GM19193 (cell line): ENCODE data around the gene CADM2.

Experiments
- POLR2A ChIP-seq: IDR thresholded peaks from 4 replicates; pipeline ENCODE4 v1.6.1; 2011; ENCODE audit not compliant: insufficient read depth, insufficient read length; ENCODE audit errors: extremely low read depth

The CADM2 gene

DNA sequence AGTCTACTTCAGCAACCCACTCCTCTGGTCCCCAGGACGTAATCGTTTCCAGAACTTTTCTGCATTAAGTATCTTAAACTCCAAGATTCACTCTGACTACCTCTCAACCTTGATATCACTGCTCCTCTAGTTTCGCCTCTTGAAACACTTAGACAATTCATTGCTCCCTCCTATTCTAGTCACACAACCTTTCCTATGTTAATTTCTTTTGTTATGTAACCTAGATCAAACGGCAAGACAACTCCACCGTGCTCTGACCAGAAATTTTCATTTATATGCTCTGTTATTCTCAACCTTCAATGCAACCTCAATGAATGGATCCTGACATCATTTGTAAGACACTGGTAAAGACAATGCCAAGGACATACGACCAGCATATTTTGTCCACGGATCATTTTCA, 71.3 kb downstream of the CADM2 start:
- TF ChIP-seq POLR2A = no peak

DNA sequence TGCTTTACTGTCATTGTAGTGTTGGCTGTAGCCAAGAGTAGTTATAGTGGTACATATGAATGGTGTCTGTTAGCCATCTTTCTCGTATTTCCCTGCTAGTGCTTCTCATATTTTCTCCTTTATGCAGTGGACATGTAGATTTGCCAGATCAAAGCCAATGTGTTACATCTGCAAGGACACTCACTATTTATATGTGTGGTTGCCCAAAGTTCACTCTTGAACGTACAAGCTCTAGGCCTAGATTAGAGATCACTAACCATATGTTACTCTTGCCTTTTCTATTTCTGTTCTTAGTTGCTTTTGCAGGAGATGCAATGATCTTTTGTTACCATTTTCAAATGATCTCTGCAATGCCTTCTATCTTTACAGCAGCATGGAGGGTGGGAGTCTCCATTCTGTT, 78.4 kb downstream of the CADM2 start:
- TF ChIP-seq POLR2A = no peak

DNA sequence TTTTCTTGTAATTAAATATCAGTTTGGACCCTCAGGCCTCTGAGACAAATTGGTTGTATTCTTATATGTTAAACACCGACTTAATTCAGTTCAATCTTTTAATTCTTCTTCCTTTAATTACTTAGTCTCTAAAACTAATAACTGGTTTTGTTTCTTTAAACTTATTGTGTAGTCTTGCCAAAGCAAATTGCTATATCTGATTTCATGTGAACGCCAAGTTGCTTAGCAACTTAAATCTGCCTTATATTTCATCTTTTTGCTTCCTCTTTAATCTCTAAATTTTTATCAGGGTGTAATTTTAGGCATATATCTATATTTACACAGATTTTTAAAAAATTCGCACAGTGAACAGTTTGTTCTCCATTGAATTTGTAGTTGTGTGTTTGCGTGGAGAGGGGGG, 82.2 kb downstream of the CADM2 start:
- TF ChIP-seq POLR2A = no peak

DNA sequence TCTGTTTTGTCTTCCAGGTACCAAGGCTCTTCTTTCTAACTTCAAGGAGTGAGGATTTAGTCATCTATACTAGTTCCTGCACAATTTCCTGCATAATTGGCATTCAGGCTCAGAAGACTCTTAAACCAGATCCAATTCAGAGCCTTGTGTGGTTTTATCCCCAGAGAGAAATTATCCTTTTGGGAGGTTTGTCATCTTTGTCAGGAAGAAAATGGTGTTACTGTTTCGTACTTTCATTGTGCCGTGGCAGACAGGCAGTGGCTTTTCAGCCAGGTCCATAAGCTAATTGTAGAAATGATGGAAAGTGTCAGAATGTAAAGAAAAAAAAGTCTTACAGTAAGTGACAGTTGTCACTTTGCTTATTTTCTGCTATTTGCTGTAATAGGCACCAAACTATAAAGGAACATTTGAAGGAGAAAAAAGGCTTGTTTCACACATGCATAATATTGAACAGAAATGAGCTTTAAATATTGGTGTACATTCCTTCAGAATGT, 82.8 kb downstream of the CADM2 start:
- no peak for TF ChIP-seq POLR2A

DNA sequence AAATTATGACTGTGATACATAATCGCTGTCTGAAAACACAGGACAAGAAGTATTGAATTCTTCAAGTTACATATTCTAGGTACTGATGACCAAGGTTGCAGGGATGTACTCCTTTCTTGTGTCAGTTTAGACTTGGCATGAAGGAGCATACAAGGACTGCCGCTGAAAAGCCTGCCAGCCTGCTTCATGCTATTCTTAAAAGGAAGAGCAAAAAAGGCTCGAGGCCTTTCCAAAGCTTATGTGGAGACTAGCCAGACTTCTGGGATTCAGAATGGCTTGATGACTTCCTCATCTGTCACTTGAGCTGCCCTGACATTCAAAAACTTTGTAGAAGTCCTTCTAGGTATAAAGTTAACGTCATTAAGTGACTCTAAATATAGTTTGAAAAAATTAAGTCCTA, 92.0 kb downstream of the CADM2 start:
- TF ChIP-seq POLR2A = no peak

DNA sequence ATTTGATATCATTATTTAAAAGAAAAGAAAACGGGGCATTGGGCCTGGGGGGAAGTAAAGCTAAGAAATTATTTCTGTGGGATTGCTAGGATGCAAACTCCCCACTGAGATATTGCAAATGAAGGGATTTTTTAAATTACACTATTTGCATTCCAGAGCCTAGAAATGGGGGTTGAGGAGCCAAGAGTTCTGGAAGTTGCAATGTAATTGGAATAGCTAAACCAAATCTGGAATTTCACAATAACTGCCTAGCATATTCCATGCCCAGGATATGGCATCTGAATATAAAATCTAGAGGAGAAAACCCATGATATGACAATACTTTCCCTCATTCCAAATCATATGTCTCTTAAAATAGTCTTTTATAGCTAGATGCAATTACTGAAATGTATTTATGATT, 93.0 kb downstream of the CADM2 start:
- TF ChIP-seq POLR2A = no peak

DNA sequence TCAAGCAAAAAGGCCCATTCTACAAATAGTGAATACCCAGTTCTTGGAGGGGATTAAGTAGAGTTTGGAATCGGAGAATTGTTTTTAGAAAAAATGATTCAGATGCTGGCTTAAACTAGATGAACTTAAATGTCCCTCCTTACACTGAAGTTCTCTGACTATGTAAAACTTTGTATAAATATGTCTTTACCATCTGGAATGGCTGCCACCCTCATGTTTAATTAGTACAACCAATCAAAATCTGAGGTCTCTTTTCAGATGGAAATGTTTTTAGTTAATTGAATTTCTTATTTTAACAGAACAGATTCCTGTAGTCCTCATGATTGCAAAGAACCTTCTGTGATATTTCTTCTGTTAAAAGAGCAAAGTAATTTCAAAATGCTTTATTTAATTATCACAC, 94.8 kb downstream of the CADM2 start:
- TF ChIP-seq POLR2A = no peak

DNA sequence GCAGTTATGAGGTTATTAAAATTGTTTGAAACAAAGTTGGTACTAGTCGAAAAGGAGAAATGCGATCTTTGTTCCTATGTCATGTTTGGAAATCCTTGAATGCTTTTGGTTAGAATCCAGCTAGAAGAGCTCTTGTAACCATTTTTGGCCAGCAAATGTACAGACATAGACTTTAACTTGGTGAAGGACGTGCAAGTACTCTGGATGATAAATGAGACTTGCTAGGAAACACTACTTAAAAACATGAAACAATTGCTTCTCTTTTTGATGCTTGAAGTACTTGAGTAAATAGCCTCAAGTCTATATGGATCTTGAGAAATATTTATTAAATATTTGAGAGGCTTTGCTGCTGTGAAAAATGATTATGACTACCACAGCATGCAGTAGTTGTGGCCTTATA, 95.8 kb downstream of the CADM2 start:
- TF ChIP-seq POLR2A = no peak

DNA sequence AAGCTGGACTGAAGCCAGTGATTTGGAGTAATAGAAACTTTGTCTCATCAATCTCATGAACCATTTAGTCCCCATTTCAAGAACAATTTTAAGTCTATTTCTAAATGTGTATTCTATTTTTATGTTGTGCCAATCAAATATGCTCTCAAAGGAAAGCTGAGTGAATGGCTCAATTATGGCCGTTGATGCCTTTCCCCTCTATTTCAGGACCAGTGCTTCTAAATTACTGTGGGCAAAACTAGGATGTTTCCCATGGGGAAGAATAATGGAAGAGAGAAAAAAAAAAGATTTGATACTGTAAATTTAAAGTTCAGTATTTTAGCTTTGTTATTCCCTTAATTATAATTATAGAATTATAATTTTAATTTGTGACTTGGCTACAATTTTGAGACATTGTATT, 110.1 kb downstream of the CADM2 start:
- TF ChIP-seq POLR2A = no peak

DNA sequence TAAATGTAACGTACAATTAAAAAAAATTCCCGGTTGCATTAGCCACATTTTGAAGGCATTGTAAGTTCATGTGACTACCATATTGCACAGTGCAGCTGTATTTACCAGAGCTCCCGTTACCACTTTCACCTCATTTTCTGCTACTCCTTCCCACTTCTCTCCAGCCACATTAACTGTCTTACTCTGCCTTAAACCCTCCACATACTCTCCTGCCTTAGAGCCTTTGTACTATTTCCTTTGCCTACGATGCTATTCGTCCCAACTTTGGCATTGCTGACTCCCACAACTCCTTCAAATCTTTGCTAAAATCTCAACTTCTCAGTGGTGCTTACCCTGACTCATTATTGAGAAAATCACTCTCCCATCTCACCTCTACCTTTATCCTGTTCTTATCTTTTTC, 115.2 kb downstream of the CADM2 start:
- no peak for TF ChIP-seq POLR2A

DNA sequence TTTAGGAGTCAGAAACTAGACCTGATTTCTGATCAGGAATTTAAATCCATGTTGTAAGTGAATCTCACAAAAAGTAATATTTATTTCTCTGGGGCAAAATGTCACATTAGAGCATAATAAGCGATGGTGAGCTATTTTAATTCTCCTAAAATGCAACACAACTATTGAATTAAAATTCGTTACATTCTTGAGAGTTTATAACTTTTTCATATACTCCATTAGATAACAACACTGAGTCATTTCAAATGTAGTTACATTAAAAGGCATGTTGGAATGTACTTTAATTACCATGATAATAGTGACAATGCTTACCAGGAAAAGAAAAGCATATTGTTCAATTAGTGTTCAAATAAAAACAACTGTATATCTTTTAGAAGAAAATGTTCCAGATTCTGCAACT, 116.9 kb downstream of the CADM2 start:
- TF ChIP-seq POLR2A = no peak

DNA sequence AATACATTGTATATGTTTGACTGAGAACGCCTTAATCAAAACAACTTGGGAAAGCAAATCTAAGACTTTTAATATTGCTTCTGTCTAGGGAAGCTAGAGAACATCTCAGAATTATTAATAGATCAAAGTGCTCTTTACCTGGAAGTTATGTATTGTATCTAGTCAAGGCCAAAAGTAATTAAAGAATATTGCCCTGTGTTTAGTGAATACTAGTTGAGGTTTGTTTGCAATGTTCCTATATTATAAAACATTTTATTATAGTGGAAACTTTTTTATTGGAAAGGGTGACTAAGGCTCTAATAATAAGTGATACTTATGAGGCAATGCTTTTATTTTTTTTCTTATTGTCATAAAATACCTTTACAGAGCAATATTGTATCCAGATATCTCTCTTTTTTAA, 118.2 kb downstream of the CADM2 start:
- TF ChIP-seq POLR2A = no peak

DNA sequence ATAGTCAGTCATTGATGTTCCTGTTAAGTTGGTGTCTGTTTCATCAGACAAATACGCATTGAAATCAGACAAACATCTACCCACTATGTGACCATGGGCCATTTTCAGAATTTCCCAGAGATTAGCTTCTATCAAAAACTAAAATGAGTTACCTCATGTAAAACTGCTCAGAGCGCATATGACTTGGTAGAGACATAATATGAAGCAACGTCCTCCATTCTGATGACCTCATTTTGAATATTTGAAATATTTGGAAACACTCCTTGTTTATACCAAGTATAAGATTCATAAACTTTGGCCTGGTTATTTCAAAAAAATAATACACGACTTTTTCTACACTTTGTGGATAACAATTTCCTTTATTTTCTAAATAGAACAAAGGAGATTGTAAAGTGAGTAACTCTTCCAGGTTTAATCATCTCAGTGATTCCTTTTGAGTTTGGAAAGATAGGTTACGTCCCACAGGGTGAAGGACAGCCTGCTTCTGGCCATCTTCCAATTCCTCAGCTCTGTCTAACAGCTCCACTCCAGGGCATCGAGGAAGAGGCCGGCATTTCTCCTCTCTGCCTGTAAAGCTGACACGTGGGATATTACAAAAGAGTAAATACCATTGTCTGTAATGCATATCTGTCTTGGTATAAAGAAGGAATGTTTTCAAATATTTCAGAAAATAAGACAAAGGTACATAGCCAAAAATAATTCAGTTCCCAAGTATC, 122.6 kb downstream of the CADM2 start:
- TF ChIP-seq POLR2A = no peak

DNA sequence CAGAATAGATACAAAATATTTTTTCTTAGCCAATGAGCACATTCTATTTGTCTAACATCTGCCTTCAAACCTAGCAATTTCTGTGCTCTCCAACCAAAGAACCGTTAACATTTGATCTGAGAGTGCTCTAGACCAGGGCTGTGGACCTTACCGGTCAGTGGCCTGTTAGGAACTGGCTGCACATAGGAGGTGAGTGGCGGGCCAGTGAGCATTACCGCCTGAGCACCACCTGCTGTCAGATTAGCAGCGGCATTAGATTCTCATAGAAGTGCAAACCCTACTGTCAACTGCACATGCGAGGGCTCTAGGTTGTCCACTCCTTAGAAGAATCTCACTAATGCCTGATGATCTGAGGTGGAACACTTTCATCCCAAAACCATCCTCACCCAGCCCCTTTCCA, 131.7 kb downstream of the CADM2 start:
- no peak for TF ChIP-seq POLR2A

DNA sequence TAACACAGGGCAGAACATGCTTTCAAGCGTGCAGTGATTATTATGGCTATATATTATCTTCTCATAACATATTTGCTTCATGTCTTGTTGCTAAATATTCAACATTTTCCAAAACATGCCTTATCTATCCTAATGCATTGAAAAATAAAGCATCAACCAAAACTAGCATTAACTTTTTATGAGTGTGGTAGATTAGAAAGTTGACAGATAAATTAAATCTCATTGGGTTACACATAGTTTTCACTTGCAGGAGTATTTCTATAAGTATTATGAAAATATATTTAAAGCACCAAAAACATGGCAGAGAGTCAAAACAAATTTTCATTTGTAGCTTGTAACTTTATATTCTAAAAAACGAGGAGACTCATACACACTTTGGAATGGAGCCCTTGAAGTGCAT, 141.5 kb downstream of the CADM2 start:
- TF ChIP-seq POLR2A = no peak

DNA sequence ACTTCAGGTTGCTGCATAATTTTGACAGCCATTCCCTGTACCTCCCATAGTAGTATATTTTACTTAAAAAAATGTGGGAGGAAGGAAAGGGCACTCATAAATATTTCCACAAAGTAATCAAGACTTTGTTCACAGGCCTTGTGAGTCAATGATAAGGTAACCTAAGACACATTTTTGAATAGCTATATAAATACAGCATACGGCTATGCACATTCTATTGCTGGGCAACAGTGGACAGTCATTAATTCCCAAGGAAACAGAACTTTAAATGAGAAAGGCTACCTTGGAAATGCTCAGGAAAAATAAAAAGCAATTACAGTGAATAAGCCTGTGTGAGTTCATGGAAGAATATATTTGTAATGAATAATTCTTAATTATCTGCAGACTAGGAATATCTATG, 144.0 kb downstream of the CADM2 start:
- TF ChIP-seq POLR2A = no peak

DNA sequence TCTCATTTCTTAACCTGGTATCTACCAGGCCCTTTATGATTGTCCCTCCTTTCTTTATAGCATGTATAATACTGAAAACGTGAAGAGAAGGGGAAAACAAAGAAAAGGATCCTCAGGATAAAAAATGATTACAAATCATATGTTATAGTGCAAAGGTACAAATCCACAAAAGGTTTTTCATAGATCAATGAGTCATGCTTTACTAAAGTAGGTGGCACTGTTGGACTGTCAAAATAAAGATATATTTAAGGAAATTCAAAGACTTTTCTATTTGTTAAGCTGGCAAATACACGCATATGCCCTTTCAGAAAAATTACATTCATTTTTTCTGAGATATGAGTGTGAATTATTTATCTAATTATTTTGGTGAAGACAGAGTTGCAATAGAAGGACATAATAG, 151.6 kb downstream of the CADM2 start:
- TF ChIP-seq POLR2A = no peak
